ENCODE results near the gene P2RX7.

Gene P2RX7

DNA sequence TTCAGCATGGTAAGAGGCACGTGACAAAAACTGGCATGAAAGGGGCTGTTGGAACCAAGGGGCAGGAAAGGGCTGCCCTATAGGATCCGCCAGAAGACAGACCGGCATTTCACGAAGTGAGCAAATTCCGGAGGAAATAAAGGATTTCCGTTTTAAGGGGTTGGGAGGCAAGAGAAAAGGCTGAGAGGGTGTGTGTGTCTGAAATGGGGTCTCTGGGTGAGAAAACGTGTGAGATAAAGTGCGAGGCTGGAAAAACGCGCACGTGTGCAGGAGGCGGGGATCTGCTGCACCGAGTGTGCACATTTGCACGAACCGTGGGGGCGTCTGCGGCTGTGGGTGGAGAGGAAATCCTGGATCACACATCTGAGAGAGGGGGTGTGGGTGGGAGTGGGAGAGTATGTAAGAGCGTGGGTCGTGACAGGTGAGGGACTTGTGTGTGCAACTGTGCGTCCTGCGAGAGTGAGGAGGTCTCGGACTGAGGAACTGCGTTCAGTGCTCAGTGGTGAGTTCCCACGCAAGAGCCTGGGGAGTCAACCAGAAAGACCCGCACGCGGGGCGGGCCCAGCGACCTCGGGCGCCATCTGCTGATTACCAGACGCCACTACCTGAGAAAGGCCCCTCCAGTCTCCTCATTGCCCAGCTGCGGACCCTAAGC, 37.0 kb upstream of the P2RX7 start:
- Histone ChIP-seq H3K27me3 (ENCODE audit: low read length) (no peaks in the 10 kb centered on the region), H4K20me1 (ENCODE audit: low read depth, low read length) (no peaks in the 10 kb centered on the region), H3K9ac (ENCODE audit: low read length) (no peak overlapping the region), H3K36me3 (ENCODE audit: low read length) (no peaks in the 10 kb centered on the region), H3K27ac (ENCODE audit: low read depth, low read length) (no peak overlapping the region), H3K4me3 (ENCODE audit: insufficient read depth, low read length, poor library complexity, severe bottlenecking) (no peak overlapping the region), H3F3A (ENCODE audit: insufficient read depth) (no peaks in the 10 kb centered on the region), H3K9me3 (ENCODE audit: insufficient read depth, low read length) (no peaks in the 10 kb centered on the region), H3K9me2 (replicated peaks; ENCODE audit: insufficient read depth, low read length) (no peaks in the 10 kb centered on the region), H3K4me2 (ENCODE audit: low read depth, low read length, poor library complexity, severe bottlenecking) (peak overlapping the region; percentile 33), H3K79me2 (ENCODE audit: insufficient read depth, low read length) (no peaks in the 10 kb centered on the region), H2AFZ (ENCODE audit: low read depth, low read length, severe bottlenecking) (no peak overlapping the region)
- TF ChIP-seq CTCF (IDR thresholded peaks at IDR 0.05; ENCODE audit: insufficient read depth, low read length, poor library complexity, severe bottlenecking) (peak; percentile 58), EZH2phosphoT487 (conservative IDR thresholded peaks at IDR 0.05; ENCODE audit: low read length) (no peak)

DNA sequence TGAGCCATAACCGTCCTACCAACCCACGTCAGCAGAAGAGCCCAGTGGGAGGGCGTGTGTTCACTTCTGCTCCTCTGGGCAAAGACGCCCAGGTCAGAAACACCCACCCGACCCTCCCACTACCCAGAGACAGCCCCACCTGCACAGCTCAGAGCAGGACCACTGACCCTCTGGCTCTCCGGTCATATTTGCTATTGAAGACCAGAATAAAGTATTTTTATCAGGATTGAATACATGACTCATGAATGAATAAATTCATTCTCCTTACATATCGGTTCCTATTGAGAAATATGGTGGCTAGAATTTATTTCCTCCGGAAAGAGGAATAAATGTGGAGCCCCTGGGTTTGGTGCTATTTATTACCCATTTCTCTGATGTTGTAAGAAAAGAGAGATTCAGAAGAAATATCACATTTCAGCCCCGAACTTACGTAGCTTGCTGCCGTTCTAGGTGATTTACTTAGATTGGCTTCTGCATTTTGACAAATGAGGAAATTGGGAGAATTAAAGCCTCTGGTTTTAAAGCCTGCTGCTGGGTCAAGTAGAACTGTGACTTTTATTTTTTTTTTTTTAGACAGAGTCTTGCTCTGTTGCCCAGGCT, 36.4 kb upstream of the P2RX7 start:
- H3K4me3 ChIP-seq (ENCODE audit: insufficient read depth, low read length, poor library complexity, severe bottlenecking) = no peak overlapping the region

DNA sequence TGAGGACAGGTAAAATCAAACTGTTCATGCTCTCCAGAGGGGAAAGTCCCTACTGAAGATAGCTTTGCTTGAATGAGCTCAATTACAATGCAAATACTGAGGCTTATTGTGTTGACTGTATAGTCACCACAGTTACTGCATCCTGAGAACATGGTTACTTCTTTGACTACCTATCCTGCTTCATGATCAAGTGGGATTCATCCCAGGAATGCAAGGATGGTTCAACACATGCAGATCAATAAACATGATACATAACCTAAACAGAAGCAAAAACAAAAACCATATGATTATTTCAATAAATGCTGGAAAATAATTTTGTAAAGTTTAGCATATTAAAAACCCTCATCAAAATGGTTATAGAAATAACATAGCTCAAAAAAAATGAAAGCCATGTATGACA, 32.9 kb upstream of the P2RX7 start:
- Histone ChIP-seq H4K20me1 (ENCODE audit: low read depth, low read length) (no peaks in the 10 kb centered on the region), H3K9me2 (replicated peaks; ENCODE audit: insufficient read depth, low read length) (no peaks in the 10 kb centered on the region), H3F3A (ENCODE audit: insufficient read depth) (no peaks in the 10 kb centered on the region), H3K9ac (ENCODE audit: low read length) (no peak overlapping the region), H3K36me3 (ENCODE audit: low read length) (no peaks in the 10 kb centered on the region), H3K4me2 (ENCODE audit: low read depth, low read length, poor library complexity, severe bottlenecking) (no peak overlapping the region), H3K9me3 (ENCODE audit: insufficient read depth, low read length) (no peaks in the 10 kb centered on the region), H3K4me3 (ENCODE audit: insufficient read depth, low read length, poor library complexity, severe bottlenecking) (no peak overlapping the region), H3K27me3 (ENCODE audit: low read length) (no peaks in the 10 kb centered on the region), H3K27ac (ENCODE audit: low read depth, low read length) (no peak overlapping the region), H3K79me2 (ENCODE audit: insufficient read depth, low read length) (no peaks in the 10 kb centered on the region), H2AFZ (ENCODE audit: low read depth, low read length, severe bottlenecking) (no peak overlapping the region)
- TF ChIP-seq EZH2phosphoT487 (conservative IDR thresholded peaks at IDR 0.05; ENCODE audit: low read length) (no peak), CTCF (IDR thresholded peaks at IDR 0.05; ENCODE audit: insufficient read depth, low read length, poor library complexity, severe bottlenecking) (no peak)

More for the DNA sequence above, 36.4 kb upstream of the P2RX7 start:
- Histone ChIP-seq H3K27ac (ENCODE audit: low read depth, low read length) (no peak overlapping the region), H2AFZ (ENCODE audit: low read depth, low read length, severe bottlenecking) (no peak overlapping the region), H3K9me3 (ENCODE audit: insufficient read depth, low read length) (no peaks in the 10 kb centered on the region), H3K9me2 (replicated peaks; ENCODE audit: insufficient read depth, low read length) (no peaks in the 10 kb centered on the region), H3K9ac (ENCODE audit: low read length) (no peak overlapping the region), H3F3A (ENCODE audit: insufficient read depth) (no peaks in the 10 kb centered on the region), H3K4me2 (ENCODE audit: low read depth, low read length, poor library complexity, severe bottlenecking) (no peak overlapping the region), H3K27me3 (ENCODE audit: low read length) (no peaks in the 10 kb centered on the region), H3K36me3 (ENCODE audit: low read length) (no peaks in the 10 kb centered on the region), H4K20me1 (ENCODE audit: low read depth, low read length) (no peaks in the 10 kb centered on the region), H3K79me2 (ENCODE audit: insufficient read depth, low read length) (no peaks in the 10 kb centered on the region)
- no peak for TF ChIP-seq CTCF (IDR thresholded peaks at IDR 0.05; ENCODE audit: insufficient read depth, low read length, poor library complexity, severe bottlenecking)
- TF ChIP-seq EZH2phosphoT487 (conservative IDR thresholded peaks at IDR 0.05; ENCODE audit: low read length) = no peak
